HepG2 (cell line): ENCODE measurements around the gene ACBD5. TPM values are rescaled to one million over a fixed set of nuclear protein-coding genes. Genes with fewer than 3 reads are reported as not detected.

Experiments
- ATAC-seq: fragments of 200-7000 bp; cut with Tn5 transposase; 3 replicates; pipeline ENCODE4 v1.9.1; 2020; ENCODE audit warnings: mild to moderate bottlenecking, moderate library complexity
- BruUV-seq: library from RNA; stranded (reverse); fragments of 400-500 nt; replicated peaks from 2 replicates; lab custom pipeline; 2021; lab: Mats Ljungman, UMichigan
- CTCF ChIA-PET: fragments of 300-600 bp; formaldehyde crosslinking; extraction: SDS; loops from one replicate; lab custom pipeline; 2021; ENCODE audit warnings: low total read pairs, inconsistent platforms, low intra/inter-chr PET ratio; lab: Yijun Ruan, JAX
- POLR2A ChIA-PET: fragments of 350-600 bp; sonication (Branson Sonifier 250); formaldehyde crosslinking; loops from one replicate; lab custom pipeline; 2020; ENCODE audit warnings: antibody characterized with exemption, inconsistent platforms; lab: Yijun Ruan, JAX
- DNase-seq: peaks from one replicate; pipeline ENCODE4 v3.0.0-alpha.2; 2015; ENCODE audit warnings: low spot score
- FAIRE-seq: peaks from 3 replicates; lab custom pipeline; 2011; peaks lifted over from hg19 to GRCh38; lab: Jason Lieb, UNC
- H2AFZ ChIP-seq: one replicate; pipeline ENCODE4 v1.6.1; 2011; ENCODE audit warnings: low read length, inconsistent platforms
- H3K27ac ChIP-seq: fragments of 300-600 bp; 3 replicates; pipeline ENCODE4 v1.8.0; 2011; ENCODE audit warnings: mixed run types, mild to moderate bottlenecking, mixed read lengths, low read length, inconsistent platforms; ENCODE audit not compliant: insufficient read depth; ENCODE audit errors: extremely low read length
- H3K27me3 ChIP-seq, 2 experiments: fragments of 200-600 bp in 1 of 2; 2 replicates in 1 of 2; 3 replicates in 1 of 2; pipeline versions ENCODE4 v1.6.0 to v1.8.0; 2011; ENCODE audit warnings: low read length in 2 of 2, mild to moderate bottlenecking in 2 of 2, moderate library complexity in 2 of 2, inconsistent platforms in 1 of 2; ENCODE audit not compliant: insufficient read depth in 2 of 2, control insufficient read depth in 1 of 2
- H3K36me3 ChIP-seq, 2 experiments: fragments of 200-600 bp in 1 of 2; replicated peaks in 1 of 2; 2 replicates in 1 of 2; 3 replicates in 1 of 2; pipeline versions ENCODE4 v1.5.1 to v1.8.0; 2011; ENCODE audit warnings: low read length in 2 of 2, inconsistent platforms in 1 of 2; ENCODE audit not compliant: insufficient read depth in 2 of 2, control insufficient read depth in 1 of 2
- H3K4me1 ChIP-seq: 2 replicates; pipeline ENCODE4 v1.5.1; 2012; ENCODE audit warnings: low read length, inconsistent platforms; ENCODE audit not compliant: insufficient read depth
- H3K4me2 ChIP-seq: 2 replicates; pipeline ENCODE4 v1.6.0; 2011; ENCODE audit warnings: low read depth, low read length, inconsistent platforms
- H3K4me3 ChIP-seq, 3 experiments: fragments of 200-600 bp in 1 of 3; sonication (generic), shearing (Covaris generic) in 1 of 3; replicated peaks in 1 of 3; 2 replicates each; pipeline ENCODE4 v1.5.1; 2011 to 2016; ENCODE audit warnings: low read length in 3 of 3, inconsistent platforms in 2 of 3, low read depth in 2 of 3, mild to moderate bottlenecking in 2 of 3, control low read depth in 1 of 3, mixed read lengths in 1 of 3; ENCODE audit not compliant: insufficient read depth in 1 of 3
- H3K79me2 ChIP-seq: one replicate; pipeline ENCODE4 v1.6.1; 2011; ENCODE audit warnings: low read length, inconsistent platforms; ENCODE audit not compliant: insufficient read depth
- H3K9ac ChIP-seq: 2 replicates; pipeline ENCODE4 v1.6.0; 2011; ENCODE audit warnings: mild to moderate bottlenecking, low read depth, low read length, inconsistent platforms; ENCODE audit not compliant: insufficient read depth
- H3K9me3 ChIP-seq: 2 replicates; pipeline ENCODE4 v1.5.1; 2012; ENCODE audit warnings: mild to moderate bottlenecking, low read length
- H4K20me1 ChIP-seq: 2 replicates; pipeline ENCODE4 v1.6.0; 2011; ENCODE audit warnings: inconsistent platforms, mild to moderate bottlenecking, low read length, moderate library complexity; ENCODE audit not compliant: insufficient read depth
- ARHGAP35 ChIP-seq: sonication (generic); formaldehyde crosslinking; IDR thresholded peaks from 2 replicates; pipeline ENCODE4 v1.9.0; 2022; ENCODE audit warnings: mild to moderate bottlenecking, inconsistent platforms, moderate library complexity, missing genetic modification reagents, borderline replicate concordance
- KDM4B ChIP-seq: sonication (generic); formaldehyde crosslinking; IDR thresholded peaks from 2 replicates; pipeline ENCODE4 v1.4.0; 2020; ENCODE audit warnings: missing genetic modification reagents
- NFIB ChIP-seq: sonication (generic); formaldehyde crosslinking; IDR thresholded peaks from 2 replicates; pipeline ENCODE4 v1.9.0; 2021; ENCODE audit warnings: missing genetic modification reagents, mild to moderate bottlenecking, borderline replicate concordance
- NFRKB ChIP-seq: fragments of 450-650 bp; IDR thresholded peaks from 2 replicates; pipeline ENCODE4 v1.6.1; 2017
- PHF21A ChIP-seq: sonication (generic); formaldehyde crosslinking; IDR thresholded peaks from 2 replicates; pipeline ENCODE4 v1.5.0; 2020; ENCODE audit warnings: mild to moderate bottlenecking, missing genetic modification reagents
- SNAPC2 ChIP-seq: sonication (generic); formaldehyde crosslinking; IDR thresholded peaks from 2 replicates; pipeline ENCODE4 v1.8.1; 2022; ENCODE audit warnings: mild to moderate bottlenecking, missing genetic modification reagents
- ZFY ChIP-seq: sonication (generic); formaldehyde crosslinking; IDR thresholded peaks from 2 replicates; pipeline ENCODE4 v1.4.0; 2020; ENCODE audit warnings: missing genetic modification reagents
- ZNF180 ChIP-seq: sonication (generic); formaldehyde crosslinking; IDR thresholded peaks from 2 replicates; pipeline ENCODE4 v1.4.0; 2020; ENCODE audit warnings: low read depth, missing genetic modification reagents, borderline replicate concordance
- ZNF367 ChIP-seq: sonication (generic); formaldehyde crosslinking; IDR thresholded peaks from 2 replicates; pipeline ENCODE4 v1.4.0; 2020; ENCODE audit warnings: missing genetic modification reagents, borderline replicate concordance
- WGBS: methylation state at CpG from one replicate; pipeline ENCODE4 v1.1.6; 2017; ENCODE audit warnings: low lambda C conversion rate; 5-methylcytosine and 5-hydroxymethylcytosine counted together
- in situ Hi-C: cut with HindIII; loops from 2 replicates; pipeline ENCODE4 v1.10.0; 2017; ENCODE audit warnings: low pct_unique_long_range_greater_than_20kb; ENCODE audit not compliant: extremely low pct_ligation_motif_present
- intact Hi-C: fragments of 100-400 bp; cut with micrococcal nuclease; formaldehyde crosslinking; loops from one replicate; pipeline ENCODE4 v1.10.0; 2022; ENCODE audit not compliant: unreplicated experiment
- polyA plus RNA-seq, 8 experiments: library from polyadenylated mRNA; depleted of rRNA in 3 of 8; stranded (reverse) in 7 of 8; unstranded in 1 of 8; fragments of >200 nt; fragmentation: Illumina TruSeq in 4 of 8; extraction: Trizol in 4 of 8; gene quantifications; 2 replicates each; pipeline versions ENCODE4 v1.2.1 to v1.2.3, GENCODE V29; 2011 to 2016; ENCODE audit warnings: low read depth in 4 of 8, missing spikeins in 1 of 8, mixed read lengths in 1 of 8; ENCODE audit not compliant: insufficient read depth in 1 of 8
- total RNA-seq, 5 experiments: library from RNA; depleted of rRNA; stranded (reverse); fragments of >200 nt; fragmentation: Illumina TruSeq; extraction: Trizol; gene quantifications; 2 replicates each; pipeline ENCODE4 v1.2.3, GENCODE V29; 2016; ENCODE audit warnings: low read depth in 1 of 5
- TF ChIP-seq, protein P1 (sequence below): IDR thresholded peaks from 2 replicates; pipeline ENCODE4 v1.6.1; 2016; ENCODE audit warnings: mild to moderate bottlenecking, missing biosample characterization, missing genetic modification reagents
- TF ChIP-seq, protein P2 (sequence below): sonication (generic); formaldehyde crosslinking; IDR thresholded peaks from 2 replicates; pipeline ENCODE4 v1.8.0; 2022; ENCODE audit warnings: missing genetic modification reagents, mild to moderate bottlenecking, inconsistent platforms, borderline replicate concordance
- TF ChIP-seq, protein P3 (sequence below): sonication (generic); formaldehyde crosslinking; IDR thresholded peaks from 2 replicates; pipeline ENCODE4 v1.5.0; 2020; ENCODE audit warnings: missing genetic modification reagents
- TF ChIP-seq, protein P4 (sequence below): IDR thresholded peaks from 2 replicates; pipeline ENCODE4 v1.6.1; 2016; ENCODE audit warnings: low read depth, control low read depth

The ACBD5 gene
- total and polyA plus RNA-seq, 2 of the 13 experiments (the other 11 are each of a cell fraction or from before 2014, with no cell fraction given) = 10.3 to 14.8 TPM

DNA sequence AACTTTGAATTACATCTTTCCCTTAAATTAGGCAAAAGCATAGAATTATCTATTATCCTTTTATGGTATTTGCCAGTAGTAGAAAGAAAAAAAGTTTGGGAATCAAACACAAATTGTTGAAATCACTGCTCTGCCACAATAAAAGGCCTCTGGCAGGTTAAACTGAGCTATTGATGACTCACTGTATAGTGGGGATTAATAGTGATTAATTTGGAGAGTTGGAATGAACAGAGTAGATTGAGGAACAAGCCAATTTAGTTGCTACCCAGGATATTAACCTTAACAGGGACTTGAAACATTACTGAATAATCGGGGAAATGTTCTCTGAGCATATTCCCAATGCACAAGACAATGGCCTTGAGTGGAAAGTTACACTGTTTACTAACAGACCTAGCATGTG is 52.3 kb downstream of the ACBD5 start:
- H3K4me2 ChIP-seq = no peak overlapping the region
- H2AFZ ChIP-seq = no peak overlapping the region
- H3K27me3 ChIP-seq = no peaks in the 10 kb centered on the region
- H3K4me3 ChIP-seq = no peak overlapping the region
- peaks cover 0 to 9% of the 10 kb centered on the region in 2 experiments; a peak in 2 of 5 replicates for H3K36me3 ChIP-seq
- TF ChIP-seq KDM4B (CRISPR knock-in tag) (no peak), ZNF180 (CRISPR knock-in tag) (no peak), NFRKB (no peak), ZFY (no peak), SNAPC2 (CRISPR knock-in tag) (no peak), ARHGAP35 (CRISPR knock-in tag) (no peak), ZNF367 (no peak), PHF21A (no peak), NFIB (CRISPR knock-in tag) (no peak)
- TF ChIP-seq, protein P1, sequence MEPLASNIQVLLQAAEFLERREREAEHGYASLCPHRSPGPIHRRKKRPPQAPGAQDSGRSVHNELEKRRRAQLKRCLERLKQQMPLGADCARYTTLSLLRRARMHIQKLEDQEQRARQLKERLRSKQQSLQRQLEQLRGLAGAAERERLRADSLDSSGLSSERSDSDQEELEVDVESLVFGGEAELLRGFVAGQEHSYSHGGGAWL (CRISPR knock-in tag) = no peak
- TF ChIP-seq, protein P2, sequence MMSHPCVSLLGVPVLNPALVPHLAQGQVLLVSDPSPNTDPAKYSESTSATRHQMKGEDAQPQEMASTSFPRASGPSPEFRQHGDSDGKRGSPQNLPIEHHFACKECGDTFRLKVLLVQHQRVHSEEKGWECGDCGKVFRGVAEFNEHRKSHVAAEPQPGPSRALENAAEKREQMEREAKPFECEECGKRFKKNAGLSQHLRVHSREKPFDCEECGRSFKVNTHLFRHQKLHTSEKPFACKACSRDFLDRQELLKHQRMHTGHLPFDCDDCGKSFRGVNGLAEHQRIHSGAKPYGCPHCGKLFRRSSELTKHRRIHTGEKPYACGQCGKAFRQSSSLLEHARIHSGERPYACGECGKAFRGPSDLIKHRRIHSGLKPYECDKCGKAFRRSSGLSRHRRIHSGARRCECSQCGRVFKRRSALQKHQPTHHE (CRISPR knock-in tag) = no peak
- TF ChIP-seq, protein P3, sequence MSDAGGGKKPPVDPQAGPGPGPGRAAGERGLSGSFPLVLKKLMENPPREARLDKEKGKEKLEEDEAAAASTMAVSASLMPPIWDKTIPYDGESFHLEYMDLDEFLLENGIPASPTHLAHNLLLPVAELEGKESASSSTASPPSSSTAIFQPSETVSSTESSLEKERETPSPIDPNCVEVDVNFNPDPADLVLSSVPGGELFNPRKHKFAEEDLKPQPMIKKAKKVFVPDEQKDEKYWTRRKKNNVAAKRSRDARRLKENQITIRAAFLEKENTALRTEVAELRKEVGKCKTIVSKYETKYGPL (CRISPR knock-in tag) = no peak
- TF ChIP-seq, protein P4, sequence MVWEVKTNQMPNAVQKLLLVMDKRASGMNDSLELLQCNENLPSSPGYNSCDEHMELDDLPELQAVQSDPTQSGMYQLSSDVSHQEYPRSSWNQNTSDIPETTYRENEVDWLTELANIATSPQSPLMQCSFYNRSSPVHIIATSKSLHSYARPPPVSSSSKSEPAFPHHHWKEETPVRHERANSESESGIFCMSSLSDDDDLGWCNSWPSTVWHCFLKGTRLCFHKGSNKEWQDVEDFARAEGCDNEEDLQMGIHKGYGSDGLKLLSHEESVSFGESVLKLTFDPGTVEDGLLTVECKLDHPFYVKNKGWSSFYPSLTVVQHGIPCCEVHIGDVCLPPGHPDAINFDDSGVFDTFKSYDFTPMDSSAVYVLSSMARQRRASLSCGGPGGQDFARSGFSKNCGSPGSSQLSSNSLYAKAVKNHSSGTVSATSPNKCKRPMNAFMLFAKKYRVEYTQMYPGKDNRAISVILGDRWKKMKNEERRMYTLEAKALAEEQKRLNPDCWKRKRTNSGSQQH (CRISPR knock-in tag) = no peak
- TF ChIP-seq, all 625 proteins: peak for 0
- Histone ChIP-seq H3K9me3 (no peaks in the 10 kb centered on the region), H3K79me2 (no peaks in the 10 kb centered on the region), H3K9ac (no peak overlapping the region), H3K4me1 (no peaks in the 10 kb centered on the region), H3K27ac (no peak overlapping the region), H4K20me1 (no peaks in the 10 kb centered on the region)
- POLR2A ChIA-PET = no interaction called here
- no TSS peak for BruUV-seq
- in situ Hi-C loops (no loop called here), intact Hi-C loops (no loop called here)
- CTCF ChIA-PET = no interaction called here
- ATAC-seq (no peak), DNase-seq (no peak), FAIRE-seq (no peak)
- 95% methylated on average over 1 of the region's 1 CpG for WGBS
